Small intestine (tissue), 7 donors: Measurements from ENCODE around the gene ZNF138. TPM values are rescaled to one million over a fixed set of nuclear protein-coding genes. Genes with fewer than 3 reads are reported as not detected.
"Not testable (repeated sequence)": the region's sequence is repeated elsewhere in the genome, so short reads cannot be mapped to it uniquely, and the experiment has no call there.

Experiments used
- DNase-seq, 2 donors: peaks; one replicate each; pipeline versions ENCODE4 v3.0.0 to v3.0.0-alpha.2; 2013
- FAIRE-seq: peaks from 2 replicates; lab custom pipeline; 2012; peaks lifted over from hg19 to GRCh38; lab: Jason Lieb, UNC
- H3K27ac ChIP-seq, 3 donors: one replicate each; pipeline ENCODE4 v1.5.1; 2013; ENCODE audit warnings: low read length in 2 of 3, mild to moderate bottlenecking in 2 of 3, control low read depth in 1 of 3, inconsistent platforms in 1 of 3, low read depth in 1 of 3, moderate library complexity in 1 of 3
- H3K27me3 ChIP-seq, 3 donors: one replicate each; pipeline ENCODE4 v1.6.1; 2013; ENCODE audit warnings: low read length in 3 of 3, inconsistent platforms in 1 of 3; ENCODE audit not compliant: control insufficient read depth in 3 of 3, insufficient read depth in 3 of 3
- H3K36me3 ChIP-seq, 3 donors: one replicate each; pipeline ENCODE4 v1.6.1; 2013; ENCODE audit warnings: low read length in 3 of 3, inconsistent platforms in 1 of 3, low read depth in 1 of 3, mild to moderate bottlenecking in 1 of 3, moderate library complexity in 1 of 3; ENCODE audit not compliant: control insufficient read depth in 3 of 3, insufficient read depth in 2 of 3
- H3K4me1 ChIP-seq, 3 donors: one replicate each; pipeline ENCODE4 v1.6.1; 2013; ENCODE audit warnings: low read length in 2 of 3, inconsistent platforms in 1 of 3, low read depth in 1 of 3, mild to moderate bottlenecking in 1 of 3, moderate library complexity in 1 of 3; ENCODE audit not compliant: control insufficient read depth in 3 of 3, insufficient read depth in 2 of 3
- H3K4me3 ChIP-seq, 3 donors: one replicate each; pipeline ENCODE4 v1.5.1; 2013; ENCODE audit warnings: low read length in 3 of 3, control low read depth in 1 of 3, inconsistent platforms in 1 of 3, low read depth in 1 of 3, mild to moderate bottlenecking in 1 of 3, moderate library complexity in 1 of 3
- H3K9me3 ChIP-seq, 2 donors: one replicate each; pipeline ENCODE4 v1.6.1; 2013; ENCODE audit warnings: low read depth in 1 of 2, low read length in 1 of 2; ENCODE audit not compliant: control insufficient read depth in 2 of 2, insufficient read depth in 1 of 2
- WGBS, 3 donors: extraction: QIAGEN DNeasy Blood & Tissue Kit; methylation state at CpG; one replicate each; pipeline ENCODE4 v1.1.7; 2013; 5-methylcytosine and 5-hydroxymethylcytosine counted together
- polyA plus RNA-seq, 4 donors: library from polyadenylated mRNA; stranded (reverse) in 3 of 4; unstranded in 1 of 4; fragments of 200-250 nt in 3 of 4; fragments of 120-200 nt in 1 of 4; gene quantifications; one replicate each; pipeline versions ENCODE4 v1.2.1 to v1.2.3, GENCODE V29; 2013
- donor health status: healthy with polysubstance abuse.
- donor health status: control.
- donor health status: control.
- donor health status: Bipolar disorder and iron deficiency.
- donor health status: healthy.

Gene ZNF138
- polyA plus RNA-seq, 4 donors = 3.2 to 10.6 (median 3.9) TPM

- 65 to 85% (median 74%) methylated on average over 3 of the region's 3 CpGs for WGBS, 3 donors
Measured at GRCh38 chr7:64775289-64775688, 18.9 kb upstream of the ZNF138 start.

GRCh38 chr7:64784842-64785241, 9.4 kb upstream of the ZNF138 start:
- FAIRE-seq, H3K4me1 ChIP-seq, H3K4me3 ChIP-seq, H3K9me3 ChIP-seq, H3K27me3 ChIP-seq, H3K36me3 ChIP-seq, DNase-seq, H3K27ac ChIP-seq: not testable (repeated sequence)
- 85 to 95% (median 86%) methylated on average over 16 to 22 of the region's 23 CpGs for WGBS, 3 donors

More at GRCh38 chr7:64775289-64775688, 18.9 kb upstream of the ZNF138 start:
- H3K4me3 ChIP-seq = no peak overlapping the region
- H3K27ac ChIP-seq = no peak overlapping the region
- peaks cover 0 to 14% of the 10 kb centered on the region in 2 donors for H3K9me3 ChIP-seq
- DNase-seq = no peak
- no peaks in the 10 kb centered on the region for H3K36me3 ChIP-seq
- H3K27me3 ChIP-seq = no peaks in the 10 kb centered on the region
- no peaks in the 10 kb centered on the region for H3K4me1 ChIP-seq
- no peak for FAIRE-seq

- Histone ChIP-seq H3K9me3 (no peaks in the 10 kb centered on the region), H3K27ac (no peak overlapping the region), H3K36me3 (no peaks in the 10 kb centered on the region), H3K4me1 (no peaks in the 10 kb centered on the region), H3K4me3 (no peak overlapping the region), H3K27me3 (no peaks in the 10 kb centered on the region)
- DNase-seq (no peak), FAIRE-seq (no peak)
Measured at GRCh38 chr7:64787295-64787694, 6.9 kb upstream of the ZNF138 start.

GRCh38 chr7:64789241-64789640, 5.0 kb upstream of the ZNF138 start:
- H3K36me3 ChIP-seq, H3K9me3 ChIP-seq, DNase-seq, H3K27ac ChIP-seq, H3K4me1 ChIP-seq, FAIRE-seq, H3K27me3 ChIP-seq, H3K4me3 ChIP-seq: not testable (repeated sequence)
- 64 to 69% (median 69%) methylated on average over 11 of the region's 11 CpGs for WGBS, 3 donors

- 92 to 95% (median 92%) methylated on average over 4 of the region's 4 CpGs for WGBS, 3 donors
- DNase-seq = no peak
- Histone ChIP-seq H3K4me3 (no peak overlapping the region), H3K27ac (no peak overlapping the region), H3K4me1 (peaks cover 0 to 4% (median 2%) of the 10 kb centered on the region in 3 donors), H3K36me3 (peaks cover 0 to 2% (median 0%) of the 10 kb centered on the region in 3 donors), H3K27me3 (no peaks in the 10 kb centered on the region), H3K9me3 (no peaks in the 10 kb centered on the region)
- no peak for FAIRE-seq
Measured at GRCh38 chr7:64793106-64793755, 997 bp upstream of the ZNF138 start.

- FAIRE-seq (no peak), DNase-seq (no peak)
- H3K9me3 ChIP-seq = no peaks in the 10 kb centered on the region
- no peaks in the 10 kb centered on the region for H3K27me3 ChIP-seq
- 9 to 25% (median 11%) methylated on average over 1 of the region's 1 CpG for WGBS, 3 donors
- H3K4me3 ChIP-seq = peak overlapping the region in 1 of 3 donors; percentile 88
- peaks cover 0 to 4% (median 2%) of the 10 kb centered on the region in 3 donors for H3K4me1 ChIP-seq
- H3K27ac ChIP-seq = no peak overlapping the region
- peaks cover 0 to 7% (median 2%) of the 10 kb centered on the region in 3 donors for H3K36me3 ChIP-seq
Measured at GRCh38 chr7:64795176-64795575, 948 bp downstream of the ZNF138 start.

- not testable (repeated sequence) for H3K9me3 ChIP-seq, H3K4me3 ChIP-seq, H3K4me1 ChIP-seq, DNase-seq, H3K36me3 ChIP-seq, H3K27me3 ChIP-seq, H3K27ac ChIP-seq, FAIRE-seq
- 98 to 99% (median 98%) methylated on average over 8 of the region's 8 CpGs for WGBS, 3 donors
Measured at GRCh38 chr7:64799169-64799568, 4.9 kb downstream of the ZNF138 start.

GRCh38 chr7:64802699-64803098, 8.5 kb downstream of the ZNF138 start:
- Histone ChIP-seq H3K27me3 (no peaks in the 10 kb centered on the region), H3K4me3 (no peak overlapping the region), H3K9me3 (peaks cover 0 to 21% of the 10 kb centered on the region in 2 donors), H3K36me3 (peaks cover 0 to 11% (median 0%) of the 10 kb centered on the region in 3 donors), H3K4me1 (no peaks in the 10 kb centered on the region), H3K27ac (no peak overlapping the region)
- no peak for DNase-seq
- no peak for FAIRE-seq
- WGBS, 3 donors = 70 to 81% (median 72%) methylated on average over 2 of the region's 2 CpGs
